ENCODE measurements around the gene FYB1.

The FYB1 gene

DNA sequence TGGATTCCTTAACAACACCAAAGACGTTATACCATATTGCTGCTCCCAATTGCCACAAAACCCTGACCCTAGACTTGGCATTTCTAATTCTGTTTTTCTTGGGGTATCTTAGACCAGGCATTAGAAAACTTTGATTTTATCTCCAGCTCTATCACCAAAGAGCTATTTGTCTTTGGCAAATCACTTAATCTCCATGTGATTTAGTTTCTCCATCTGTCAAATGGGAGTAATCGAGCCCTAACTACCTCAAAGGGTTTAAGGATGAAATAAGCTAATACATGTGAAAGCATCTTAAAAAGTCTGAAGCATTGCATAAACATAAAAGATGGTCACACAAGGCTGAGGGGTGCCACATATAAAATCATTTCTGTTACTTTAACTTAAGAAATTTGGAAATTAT lies 60.6 kb downstream of the FYB1 start:
- no peak for DNase-seq (ENCODE audit: low read depth, low spot score)

DNA sequence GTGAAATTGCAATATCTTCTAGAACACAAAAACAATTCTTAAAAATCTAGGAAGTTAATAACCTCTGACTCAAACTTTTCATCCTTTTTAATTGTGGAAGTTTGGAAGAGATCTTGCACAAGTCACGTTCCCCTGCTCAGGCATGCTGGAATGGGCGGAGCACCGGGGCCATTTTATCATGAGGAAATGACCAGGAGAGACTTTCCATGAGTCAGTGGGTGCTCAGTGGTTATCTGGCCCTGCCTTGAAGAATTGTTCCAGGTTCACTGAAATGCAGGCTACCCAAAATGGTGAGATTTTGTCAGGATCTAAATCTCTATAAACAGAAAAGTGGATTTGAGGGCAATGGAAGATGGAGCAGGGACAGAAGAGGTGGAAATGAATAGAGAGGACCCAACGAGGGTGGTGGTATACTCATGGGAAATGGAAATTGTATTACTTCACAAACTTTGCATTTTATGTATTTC lies 61.2 kb downstream of the FYB1 start:
- no peak for DNase-seq (ENCODE audit: low read depth, low spot score)

DNA sequence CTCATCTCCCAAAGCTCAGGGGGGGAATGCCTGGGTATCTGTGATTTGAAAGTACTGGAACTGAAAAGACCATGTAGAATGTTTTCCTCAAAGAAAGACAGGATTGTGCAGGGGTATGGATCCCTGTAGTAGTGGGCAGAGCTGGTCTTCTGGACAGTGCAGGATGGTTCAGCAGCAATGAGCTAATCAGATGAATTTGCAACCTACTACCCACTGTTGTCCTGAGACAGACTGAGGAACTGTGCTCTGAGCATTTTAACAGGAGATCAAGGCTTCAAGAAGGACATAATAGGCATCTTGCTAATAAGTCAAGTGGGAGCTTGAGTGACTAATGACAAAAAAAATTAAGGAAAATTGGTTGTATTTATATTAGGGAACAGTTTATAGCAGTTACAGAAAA lies 61.7 kb downstream of the FYB1 start:
- no peak for DNase-seq (ENCODE audit: low read depth, low spot score)

DNA sequence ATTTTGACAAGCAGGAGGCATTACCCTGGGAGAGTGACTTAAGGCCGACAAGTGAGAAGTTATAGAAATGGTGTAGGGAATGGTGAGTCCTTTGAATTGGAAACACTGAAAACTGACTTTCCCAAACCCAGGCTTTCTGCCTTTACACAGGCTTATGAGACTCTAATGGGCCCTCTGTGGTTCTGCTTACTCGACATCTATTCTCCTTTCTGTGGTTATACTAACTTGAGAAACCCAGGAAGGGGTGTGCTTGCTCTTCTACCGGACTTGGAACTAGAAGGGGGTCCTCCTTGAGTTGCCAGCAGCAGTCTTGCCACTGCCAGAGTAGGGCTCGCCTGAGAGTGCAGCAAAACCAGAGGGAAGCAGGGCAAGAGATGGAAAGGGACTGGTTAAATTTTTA lies 63.3 kb downstream of the FYB1 start:
- no peak for DNase-seq (ENCODE audit: low read depth, low spot score)

DNA sequence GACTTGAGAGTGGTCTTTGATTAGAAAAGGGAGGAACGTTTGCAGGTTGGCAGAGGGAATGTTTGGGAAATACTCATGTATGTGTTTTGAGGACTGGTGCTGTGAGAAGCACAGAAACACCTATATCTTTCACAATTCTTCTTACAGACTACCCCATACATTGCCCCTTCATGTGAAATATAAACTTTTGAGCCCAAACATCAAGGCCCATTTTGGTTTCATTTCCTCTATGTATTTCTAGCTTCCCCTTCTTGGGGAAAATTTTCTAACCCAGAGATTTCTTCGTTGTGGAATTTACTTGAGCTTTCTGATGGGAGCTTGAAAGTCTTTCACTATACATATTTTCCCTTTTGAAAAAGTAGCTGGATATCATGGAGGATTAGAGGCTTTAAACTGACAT lies 67.6 kb downstream of the FYB1 start:
- DNase-seq (ENCODE audit: low read depth, low spot score) = no peak

DNA sequence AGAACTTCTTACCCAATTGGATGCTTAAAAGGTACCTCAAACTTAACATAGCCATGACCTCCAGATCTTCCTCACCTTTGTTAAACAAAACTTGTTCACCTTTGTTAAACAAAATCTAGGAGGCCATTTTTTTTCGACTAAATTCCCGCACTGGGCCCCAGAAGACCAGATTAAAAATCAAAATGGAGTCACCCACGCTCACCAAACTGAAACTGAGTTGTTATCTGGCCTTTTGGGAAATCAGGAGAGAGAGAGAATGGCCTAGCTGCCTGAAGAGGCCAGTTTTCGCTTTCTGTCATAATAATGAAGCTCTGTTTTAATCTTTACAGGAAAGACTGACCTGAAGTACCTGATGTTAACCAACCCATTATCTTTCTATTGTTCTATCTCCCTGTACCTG lies 69.4 kb downstream of the FYB1 start:
- DNase-seq (ENCODE audit: low read depth, low spot score) = no peak

DNA sequence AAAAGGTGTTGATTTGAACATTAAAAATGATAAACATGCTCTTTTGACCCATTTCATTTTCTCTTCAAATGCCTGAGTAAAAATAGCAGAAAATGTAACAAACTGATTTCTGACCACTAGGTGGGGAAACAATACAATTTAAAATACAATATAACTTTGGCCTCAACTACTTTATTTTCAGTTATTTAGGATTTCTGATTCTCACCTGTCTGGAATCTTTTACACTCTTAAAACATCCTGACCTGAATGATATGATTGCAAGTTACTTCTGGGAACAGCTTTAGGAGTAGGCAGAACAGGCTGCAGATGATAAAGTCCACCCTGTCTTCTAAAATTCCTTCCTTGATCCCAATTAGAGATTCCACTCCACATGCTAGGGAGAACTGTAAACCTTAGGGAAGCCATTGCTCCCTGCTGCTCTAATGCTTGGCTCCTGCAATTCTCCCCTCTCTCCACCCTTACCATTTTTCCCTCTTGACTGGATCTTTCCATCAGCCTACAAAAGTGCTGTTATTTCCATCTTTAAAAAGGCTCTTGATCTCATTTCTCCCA lies 70.3 kb downstream of the FYB1 start:
- no peak for DNase-seq (ENCODE audit: low read depth, low spot score)

DNA sequence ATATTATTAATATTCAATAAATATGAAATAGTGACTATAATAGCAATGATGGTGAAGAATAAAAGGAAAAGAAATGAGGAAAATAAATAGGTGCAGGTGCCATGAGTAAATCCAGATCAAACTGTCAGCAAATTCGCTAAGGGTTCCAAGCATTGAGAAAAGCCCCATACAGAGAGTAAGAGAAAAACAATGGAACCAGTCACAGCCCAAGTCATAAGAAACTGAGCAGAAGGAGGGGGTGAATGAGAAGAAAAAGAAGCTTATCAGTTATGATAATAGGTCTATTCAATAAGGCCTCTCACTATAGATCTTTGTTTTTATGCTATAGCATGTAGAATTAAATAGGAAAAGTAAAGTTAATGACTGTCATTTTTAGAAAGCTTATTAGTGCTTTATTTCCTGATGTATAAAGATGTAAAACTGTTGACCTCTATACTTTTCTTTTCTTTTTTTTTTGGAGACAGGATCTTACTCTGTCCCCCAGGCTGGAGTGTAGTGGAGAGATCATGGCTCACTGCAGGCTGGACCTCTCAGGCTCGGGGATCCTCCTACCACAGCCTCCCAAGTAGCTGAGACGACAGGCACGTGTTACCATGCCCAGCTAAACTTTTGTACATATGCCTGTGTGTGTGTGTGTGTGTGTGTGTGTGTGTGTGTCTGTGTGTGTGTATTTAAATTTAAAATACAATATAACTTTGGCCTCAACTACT lies 72.4 kb downstream of the FYB1 start:
- no peak for DNase-seq (ENCODE audit: low read depth, low spot score)

DNA sequence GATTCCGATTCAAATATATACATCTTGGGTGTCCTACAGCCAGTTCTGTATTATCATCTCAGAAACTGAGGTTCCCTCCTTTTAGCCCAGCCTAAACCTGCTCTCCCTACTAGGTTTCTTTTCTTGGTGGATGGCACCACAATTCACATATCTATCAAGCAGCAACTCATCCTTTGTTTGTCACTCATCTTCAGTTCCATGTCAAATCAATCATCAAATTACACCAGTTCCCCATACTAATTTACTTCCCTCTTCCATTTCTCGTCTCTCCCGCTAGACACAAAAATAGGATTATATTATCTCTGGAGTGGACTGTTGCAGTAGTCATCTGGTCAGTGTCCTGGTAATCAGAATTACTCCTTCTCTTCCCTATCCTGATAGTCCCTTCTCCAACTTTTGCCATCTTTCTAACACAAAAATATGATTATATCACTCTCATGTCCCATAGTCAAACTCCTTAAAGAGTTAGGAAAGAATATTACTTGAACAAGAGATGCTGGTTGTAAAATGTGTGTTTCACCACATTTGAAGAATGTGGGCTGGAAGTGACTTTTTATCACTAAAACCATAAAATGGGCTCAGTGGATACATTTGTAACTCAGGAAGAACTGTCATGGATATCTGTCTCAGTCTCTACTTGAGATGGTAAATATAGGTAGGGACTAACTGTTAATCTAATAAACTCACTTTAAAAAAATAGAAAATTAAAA lies 76.1 kb downstream of the FYB1 start:
- no peak for DNase-seq (ENCODE audit: low read depth, low spot score)

DNA sequence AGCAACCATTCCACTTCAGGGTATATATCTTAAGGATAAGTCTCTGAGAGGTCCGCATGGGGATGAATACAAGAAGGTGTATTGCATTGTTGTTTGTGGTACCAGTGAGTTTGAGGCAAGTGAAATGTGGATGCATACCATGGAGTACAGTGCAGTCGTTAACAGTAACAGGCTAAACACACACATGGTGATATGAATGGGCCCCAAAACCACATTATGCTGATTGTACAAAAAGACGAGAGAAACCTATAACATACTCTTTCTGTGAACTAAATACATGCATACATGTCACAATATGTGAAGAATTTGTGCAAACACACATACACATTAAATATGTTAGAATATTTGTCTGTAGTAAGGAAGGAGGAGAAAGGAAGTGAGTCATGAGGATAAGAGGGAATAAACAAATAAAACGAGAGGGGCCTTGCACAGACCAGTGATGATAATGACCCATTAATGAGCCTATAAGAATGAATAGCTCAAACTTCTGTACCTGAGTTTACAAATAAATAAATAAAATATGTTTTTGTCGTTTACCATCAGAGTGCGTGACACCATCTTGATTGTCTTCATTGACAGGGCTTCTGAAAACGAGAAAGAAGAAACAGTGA lies 78.7 kb downstream of the FYB1 start:
- DNase-seq (ENCODE audit: low read depth, low spot score) = no peak

DNA sequence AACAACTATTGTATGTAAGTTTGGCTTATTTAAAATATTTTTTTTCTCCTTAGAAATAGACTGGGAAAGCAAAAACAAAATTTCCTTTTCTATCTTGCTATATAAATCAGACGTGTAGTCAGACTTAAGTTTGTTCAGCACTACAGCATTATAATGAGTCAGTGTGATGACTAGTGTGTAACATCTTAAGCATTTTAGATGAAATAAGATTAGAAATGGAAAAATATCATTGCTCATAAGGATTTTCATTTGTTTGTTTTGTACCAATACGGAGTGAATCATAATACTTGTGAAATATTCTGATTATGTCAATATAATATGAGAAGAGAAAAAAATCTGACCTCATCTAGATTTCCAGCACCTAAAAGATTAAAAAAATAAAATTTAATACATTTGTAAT lies 80.5 kb downstream of the FYB1 start:
- no peak for DNase-seq (ENCODE audit: low read depth, low spot score)

DNA sequence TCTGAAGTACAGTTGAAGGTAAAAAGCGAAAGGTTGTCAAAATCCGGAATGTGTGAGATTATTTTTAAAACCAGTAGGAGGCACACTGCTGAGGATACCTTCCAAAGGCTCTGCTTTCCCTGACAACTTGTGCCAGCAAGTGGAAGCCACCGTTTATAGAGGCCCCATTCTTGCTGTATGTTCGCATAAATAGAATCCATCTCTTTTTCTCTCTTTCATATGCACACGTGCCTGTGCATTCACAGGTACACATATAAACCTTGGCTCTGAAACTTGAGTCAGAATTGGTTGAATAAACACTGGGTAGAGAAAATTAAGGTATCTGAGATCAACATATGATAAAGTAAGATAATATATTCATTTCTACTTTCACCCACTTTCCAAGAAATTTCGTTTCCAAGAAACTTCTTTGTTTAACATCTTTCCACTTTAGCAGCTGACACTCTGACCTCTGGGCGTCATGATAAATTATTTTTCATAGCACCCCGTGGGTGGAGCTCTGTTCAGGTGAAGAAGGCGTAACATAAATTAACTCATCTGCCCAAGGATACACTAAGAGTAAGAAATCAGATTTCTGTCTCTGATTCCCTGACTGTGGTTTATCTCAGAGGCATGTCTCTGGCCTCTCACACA lies 81.4 kb downstream of the FYB1 start:
- no peak for DNase-seq (ENCODE audit: low read depth, low spot score)

DNA sequence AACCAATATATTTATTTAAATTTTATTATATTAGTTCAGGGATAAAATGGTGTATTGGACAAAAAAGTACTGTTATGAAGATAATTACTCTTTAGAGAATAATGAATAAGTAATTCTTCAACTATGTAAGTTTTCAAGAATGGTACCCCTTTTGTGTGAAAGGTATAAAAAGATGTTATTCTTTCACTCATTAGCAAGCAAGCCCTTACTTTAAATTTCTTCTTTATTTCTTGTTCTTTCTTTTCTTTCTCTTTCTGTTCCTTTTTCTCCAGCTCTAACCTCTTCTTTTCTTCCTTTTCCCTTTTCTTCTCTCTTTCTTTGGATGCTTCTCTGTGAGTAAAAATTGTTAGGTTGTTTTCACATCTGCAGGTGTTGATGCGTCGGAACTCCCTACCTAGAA lies 82.0 kb downstream of the FYB1 start:
- no peak for DNase-seq (ENCODE audit: low read depth, low spot score)

DNA sequence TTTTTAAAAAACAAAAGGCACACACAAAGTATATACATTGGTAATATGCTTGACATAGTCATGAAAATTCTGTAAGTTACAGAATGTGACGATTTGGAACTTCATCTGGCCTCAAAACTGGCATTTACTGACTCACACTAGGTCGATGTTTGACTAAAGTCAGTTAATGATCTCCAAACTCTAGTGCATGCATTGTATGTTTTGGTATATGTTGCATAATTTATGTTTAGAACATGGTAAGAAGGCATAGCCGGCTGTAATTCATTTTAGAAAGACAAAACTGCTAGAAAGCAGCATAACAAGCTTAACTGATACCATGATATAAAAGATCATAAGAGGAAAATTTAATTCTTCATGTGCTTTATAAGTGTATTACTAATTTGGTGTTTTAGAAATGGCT lies 86.6 kb downstream of the FYB1 start:
- DNase-seq (ENCODE audit: low read depth, low spot score) = no peak

DNA sequence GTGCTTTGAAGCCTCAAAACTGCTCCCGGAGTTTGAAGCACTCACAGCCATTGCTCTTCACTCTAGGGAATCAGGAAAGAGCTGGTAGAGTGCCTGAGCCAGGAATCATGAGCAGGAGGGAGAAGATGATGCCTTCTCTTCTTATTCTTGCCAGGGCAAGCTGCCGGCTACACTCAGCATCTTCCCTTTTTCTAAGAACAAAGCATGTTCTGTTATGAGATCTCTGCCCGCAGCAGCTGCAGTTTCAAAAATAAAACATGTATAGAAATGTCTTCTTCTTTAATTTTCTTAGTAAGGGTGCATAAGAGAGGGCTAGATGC lies 87.3 kb downstream of the FYB1 start:
- DNase-seq (ENCODE audit: low read depth, low spot score) = no peak

DNA sequence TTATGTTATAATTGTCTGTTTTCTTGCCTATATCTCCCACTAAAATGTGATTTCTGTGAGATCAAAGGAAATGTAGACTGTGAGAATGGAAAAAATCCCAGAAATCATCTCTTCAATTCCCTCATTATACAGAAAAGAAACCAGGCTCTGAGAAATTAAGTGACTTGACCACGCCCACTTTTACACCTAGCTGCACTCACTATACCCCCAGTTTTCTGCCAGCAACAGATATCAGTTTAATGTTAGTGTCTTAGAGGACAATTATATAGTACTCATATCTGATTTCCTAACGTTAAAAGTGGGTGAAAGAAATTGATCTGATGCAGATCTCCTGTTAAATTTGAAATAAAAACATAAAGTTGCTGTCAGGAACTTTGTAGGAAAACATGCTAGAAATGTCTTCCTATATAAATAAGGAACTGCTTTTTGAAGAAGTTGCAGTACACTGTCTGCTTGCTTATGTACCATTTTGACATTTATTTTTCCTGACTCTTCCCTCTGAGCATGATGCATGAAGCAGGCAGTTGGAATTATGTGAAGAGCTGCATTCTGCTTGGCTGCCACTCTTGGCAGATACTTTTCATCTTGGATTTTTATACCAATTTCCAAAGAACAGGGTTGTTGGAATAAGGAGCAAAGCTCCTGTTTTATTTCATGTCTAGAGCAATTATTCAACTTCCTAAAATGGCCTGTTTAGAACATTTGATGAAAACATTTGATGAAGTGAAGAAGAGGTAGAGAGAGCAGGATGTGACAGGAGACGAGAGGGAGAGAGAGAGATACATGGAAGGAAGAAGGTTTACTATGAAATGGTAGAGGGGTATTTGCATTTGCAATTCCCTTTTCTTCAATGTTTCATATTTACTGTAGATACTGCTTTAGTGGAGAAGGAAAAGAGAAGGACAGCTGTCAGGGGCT lies 87.9 kb downstream of the FYB1 start:
- DNase-seq (ENCODE audit: low read depth, low spot score) = no peak

DNA sequence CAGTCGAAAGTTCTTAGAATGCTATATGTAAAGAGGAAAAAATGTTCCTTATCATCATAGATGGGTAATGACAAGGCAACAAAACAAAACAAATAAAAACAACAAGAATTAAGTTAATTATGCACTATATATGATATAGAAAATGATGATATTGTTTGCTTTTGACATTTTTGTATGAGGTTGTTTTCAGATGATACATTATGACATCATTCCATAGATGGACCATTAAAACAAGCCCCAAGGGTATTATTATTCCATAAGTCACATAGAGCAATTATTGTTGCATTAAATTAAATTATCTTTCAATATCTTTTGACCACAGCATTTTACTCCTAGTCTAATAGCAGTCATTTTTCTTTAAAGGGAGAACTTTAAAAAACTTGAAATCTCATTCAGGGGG lies 88.6 kb downstream of the FYB1 start:
- no peak for DNase-seq (ENCODE audit: low read depth, low spot score)

DNA sequence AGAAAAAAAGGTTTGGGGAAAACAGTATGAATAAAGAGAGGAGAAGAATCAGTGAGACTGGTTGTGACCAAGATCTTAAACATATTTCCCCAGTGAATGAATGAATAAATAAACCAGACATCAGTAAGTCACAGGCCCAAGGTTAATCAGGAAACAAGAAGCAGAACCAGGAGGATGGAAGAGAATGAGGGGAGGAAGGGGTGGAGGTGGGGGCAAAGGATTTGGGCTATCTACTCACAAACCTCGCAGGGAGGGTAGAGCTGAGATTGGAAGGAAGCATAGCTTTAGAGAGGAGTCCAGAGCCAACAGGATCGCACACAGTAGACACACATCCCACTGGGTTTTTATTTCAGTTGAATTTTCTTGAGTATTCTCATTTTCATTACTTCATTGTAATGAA lies 97.4 kb downstream of the FYB1 start:
- DNase-seq (ENCODE audit: low read depth, low spot score) = no peak

DNA sequence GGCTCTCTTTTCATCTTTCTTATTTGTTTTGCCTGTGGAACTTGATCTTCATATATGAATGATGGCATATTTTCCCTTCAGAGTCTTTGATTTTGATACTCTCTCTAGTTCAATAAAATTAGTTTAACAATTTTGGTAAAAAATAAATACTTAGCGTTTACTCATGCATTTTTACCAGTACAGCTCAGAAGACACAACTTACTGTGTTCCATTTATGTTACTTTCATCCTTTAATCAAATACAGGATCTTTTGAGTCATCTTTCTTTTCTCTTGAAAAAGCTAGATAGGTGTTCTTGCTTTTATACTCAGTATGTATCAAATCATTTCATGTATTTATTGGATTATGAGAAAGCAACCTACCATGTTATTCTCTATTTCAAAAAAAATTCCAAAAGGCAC lies 98.0 kb downstream of the FYB1 start:
- no peak for DNase-seq (ENCODE audit: low read depth, low spot score)

DNA sequence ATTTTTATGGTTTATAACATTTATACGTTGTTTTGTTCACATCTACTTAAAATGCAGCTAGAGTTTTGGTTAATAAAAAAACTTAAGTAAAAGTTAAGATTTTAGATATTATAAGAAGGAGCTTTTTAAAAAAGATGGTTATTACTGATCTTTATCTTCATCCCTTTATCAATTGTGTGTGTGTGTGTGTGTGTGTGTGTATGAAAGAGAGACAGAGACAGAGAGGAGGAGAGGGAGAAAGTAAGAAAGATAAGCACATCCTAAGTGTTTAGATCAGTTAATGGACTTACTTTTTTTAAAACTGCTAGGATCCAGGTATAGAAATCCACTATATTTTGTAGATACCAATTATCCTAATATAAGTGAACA lies 99.3 kb downstream of the FYB1 start:
- DNase-seq (ENCODE audit: low read depth, low spot score) = no peak

DNA sequence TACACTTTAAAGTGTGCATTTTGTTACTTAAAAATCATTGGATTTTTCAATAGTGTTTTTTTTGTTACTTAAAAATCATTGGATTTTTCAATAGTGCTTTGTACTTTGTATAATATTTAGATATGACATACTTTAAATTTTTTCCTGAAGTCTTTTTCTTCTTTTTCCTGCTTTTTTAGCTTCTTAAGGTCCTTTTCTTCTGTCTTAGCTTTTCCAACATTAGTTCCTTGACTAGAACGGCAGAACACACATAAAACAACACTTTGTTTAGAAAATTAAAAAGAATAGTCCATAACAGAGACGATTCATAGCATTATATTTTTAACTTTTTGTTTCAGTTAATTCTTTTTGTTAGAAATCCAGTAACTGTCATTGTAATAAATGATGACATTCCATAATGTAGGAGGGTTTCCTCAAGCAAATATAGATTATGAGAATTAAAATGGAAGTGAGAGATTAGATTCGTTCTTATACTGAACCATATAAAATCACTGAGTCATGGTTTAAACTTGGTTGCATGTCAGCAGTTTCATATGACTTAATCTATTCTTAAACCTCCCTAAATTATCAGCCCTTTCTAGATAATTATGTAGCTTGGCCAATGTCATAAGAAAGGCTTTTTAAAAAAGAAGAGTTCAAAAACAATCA lies 99.8 kb downstream of the FYB1 start:
- DNase-seq (ENCODE audit: low read depth, low spot score) = no peak

Measured in iPS DF 19.7 (cell line).